ENCODE data around the gene SERAC1. TPM values are rescaled to one million over a fixed set of nuclear protein-coding genes. Genes with fewer than 3 reads are reported as not detected.

Gene SERAC1
- total and polyA plus RNA-seq, 12 donors, result 2.0 to 6.0 (median 4.8) TPM

GRCh38 chr6:158086504-158087223 is 81.4 kb downstream of the SERAC1 start:
- H3K9me3 ChIP-seq, result no peaks in the 10 kb centered on the region
- H3K36me3 ChIP-seq, result peaks cover 0 to 96% (median 45%) of the 10 kb centered on the region in 9 donors
- H3K27ac ChIP-seq, result peak overlapping the region in 2 of 10 donors; percentile 37 to 84
- ATAC-seq (peak in 5 of 8 donors; percentile 8 to 40 (median 25)), DNase-seq (peak; percentile 39 to 44)
- peak overlapping the region in 1 of 10 donors; percentile 44 for H3K4me3 ChIP-seq
- TF ChIP-seq CTCF (IDR thresholded peaks at IDR 0.05), result no peak
- H3K27me3 ChIP-seq, result no peaks in the 10 kb centered on the region
- H3K4me1 ChIP-seq, result peaks cover 0 to 17% (median 4%) of the 10 kb centered on the region in 9 donors
- intact Hi-C loops (cut with DNase I), result no loop called here
- 76 to 81% methylated on average over 32 of the region's 32 CpGs for WGBS, 2 donors

GRCh38 chr6:158086054-158086503 is 82.0 kb downstream of the SERAC1 start:
- intact Hi-C loops (cut with DNase I), result no loop called here
- Histone ChIP-seq H3K27me3 (no peaks in the 10 kb centered on the region), H3K4me1 (peaks cover 0 to 17% (median 4%) of the 10 kb centered on the region in 9 donors), H3K27ac (peak overlapping the region in 1 of 10 donors; percentile 84), H3K36me3 (peaks cover 0 to 96% (median 43%) of the 10 kb centered on the region in 9 donors), H3K4me3 (peak overlapping the region in 1 of 10 donors; percentile 44), H3K9me3 (no peaks in the 10 kb centered on the region)
- TF ChIP-seq CTCF (IDR thresholded peaks at IDR 0.05), result no peak
- DNase-seq, result no peak
- ATAC-seq, result peak in 3 of 8 donors; percentile 6 to 29 (median 18)
- WGBS, 2 donors, result 87 to 90% methylated on average over 2 of the region's 2 CpGs

GRCh38 chr6:158085261-158086053 is 82.6 kb downstream of the SERAC1 start:
- no peak overlapping the region for H3K27ac ChIP-seq
- DNase-seq (no peak), ATAC-seq (no peak)
- H3K36me3 ChIP-seq, result peaks cover 0 to 96% (median 41%) of the 10 kb centered on the region in 9 donors
- no peak overlapping the region for H3K4me3 ChIP-seq
- H3K27me3 ChIP-seq, result no peaks in the 10 kb centered on the region
- intact Hi-C loops (cut with DNase I), result no loop called here
- peaks cover 0 to 17% (median 4%) of the 10 kb centered on the region in 9 donors for H3K4me1 ChIP-seq
- WGBS, 2 donors, result 85 to 89% methylated on average over 21 of the region's 21 CpGs
- no peak for TF ChIP-seq CTCF (IDR thresholded peaks at IDR 0.05)
- H3K9me3 ChIP-seq, result no peaks in the 10 kb centered on the region

All from heart right ventricle (tissue), 16 donors.